LNCaP clone FGC (cell line): ENCODE measurements around the gene SNTB2.

ENCODE experiments used
- DNase-seq: peaks from one replicate; pipeline ENCODE4 v3.0.0-alpha.2; 2011; ENCODE audit warnings: low read depth
- H3K4me3 ChIP-seq: 2 replicates; pipeline ENCODE4 v1.5.1; 2011; ENCODE audit warnings: mild to moderate bottlenecking, low read depth, low read length, control low read depth
- CTCF ChIP-seq: IDR thresholded peaks from 2 replicates; pipeline ENCODE4 v1.5.1; 2012; ENCODE audit warnings: mild to moderate bottlenecking; ENCODE audit not compliant: control insufficient read depth, insufficient read depth; ENCODE audit errors: extremely low read depth

Gene SNTB2

GRCh38 chr16:69314534-69314933 is 127.6 kb downstream of the SNTB2 start:
- no peak overlapping the region for H3K4me3 ChIP-seq
- TF ChIP-seq CTCF = no peak
- no peak for DNase-seq

GRCh38 chr16:69315486-69316311 is 128.7 kb downstream of the SNTB2 start:
- no peak for DNase-seq
- TF ChIP-seq CTCF = no peak
- H3K4me3 ChIP-seq = no peak overlapping the region

GRCh38 chr16:69316595-69317034 is 129.7 kb downstream of the SNTB2 start:
- no peak for TF ChIP-seq CTCF
- no peak overlapping the region for H3K4me3 ChIP-seq
- DNase-seq = no peak

GRCh38 chr16:69318177-69318910 is 131.4 kb downstream of the SNTB2 start:
- no peak for DNase-seq
- H3K4me3 ChIP-seq = no peak overlapping the region
- TF ChIP-seq CTCF = no peak

GRCh38 chr16:69318911-69319289 is 131.9 kb downstream of the SNTB2 start:
- DNase-seq = no peak
- H3K4me3 ChIP-seq = no peak overlapping the region
- TF ChIP-seq CTCF = no peak

GRCh38 chr16:69319381-69319780 is 132.4 kb downstream of the SNTB2 start:
- TF ChIP-seq CTCF = no peak

More at GRCh38 chr16:69319381-69319780, 132.4 kb downstream of the SNTB2 start:
- H3K4me3 ChIP-seq = no peak overlapping the region
- no peak for DNase-seq
